Measurements from ENCODE around the gene TMEM259.
A peak's percentile ranks its signal among the peaks of the same experiment; 100 is the strongest.

The TMEM259 gene

GRCh38 chr19:1017906-1018305 lies 3.0 kb downstream of the TMEM259 start:
- no peak overlapping the region for H3K4me3 ChIP-seq (replicated peaks; ENCODE audit: low read depth, low read length)
- DNase-seq (ENCODE audit: low read depth) = no peak
- TF ChIP-seq CTCF (IDR thresholded peaks at IDR 0.05; ENCODE audit: low read length, missing control alignments) = no peak

- TF ChIP-seq CTCF (IDR thresholded peaks at IDR 0.05; ENCODE audit: low read length, missing control alignments) = no peak
- no peak overlapping the region for H3K4me3 ChIP-seq (replicated peaks; ENCODE audit: low read depth, low read length)
- DNase-seq (ENCODE audit: low read depth) = no peak
Observed at GRCh38 chr19:1017115-1017905, 3.6 kb downstream of the TMEM259 start.

GRCh38 chr19:1016647-1017114 lies 4.2 kb downstream of the TMEM259 start:
- peak; percentile 54 for DNase-seq (ENCODE audit: low read depth)
- no peak overlapping the region for H3K4me3 ChIP-seq (replicated peaks; ENCODE audit: low read depth, low read length)
- no peak for TF ChIP-seq CTCF (IDR thresholded peaks at IDR 0.05; ENCODE audit: low read length, missing control alignments)

GRCh38 chr19:1015782-1016646 lies 4.9 kb downstream of the TMEM259 start:
- no peak for TF ChIP-seq CTCF (IDR thresholded peaks at IDR 0.05; ENCODE audit: low read length, missing control alignments)

GRCh38 chr19:1015061-1015781 lies 5.7 kb downstream of the TMEM259 start:
- H3K4me3 ChIP-seq (replicated peaks; ENCODE audit: low read depth, low read length) = no peak overlapping the region
- no peak for TF ChIP-seq CTCF (IDR thresholded peaks at IDR 0.05; ENCODE audit: low read length, missing control alignments)

More at GRCh38 chr19:1015782-1016646, 4.9 kb downstream of the TMEM259 start:
- DNase-seq (ENCODE audit: low read depth) = no peak
- H3K4me3 ChIP-seq (replicated peaks; ENCODE audit: low read depth, low read length) = no peak overlapping the region

GRCh38 chr19:1014161-1015060 lies 6.5 kb downstream of the TMEM259 start:
- DNase-seq (ENCODE audit: low read depth) = no peak
- no peak for TF ChIP-seq CTCF (IDR thresholded peaks at IDR 0.05; ENCODE audit: low read length, missing control alignments)
- H3K4me3 ChIP-seq (replicated peaks; ENCODE audit: low read depth, low read length) = no peak overlapping the region

More at GRCh38 chr19:1015061-1015781, 5.7 kb downstream of the TMEM259 start:
- no peak for DNase-seq (ENCODE audit: low read depth)

Measured in fibroblast of pulmonary artery (primary cell).